HG03378 (cell line): Measurements from ENCODE around the gene PXDN.
"Not testable (repeated sequence)": the region's sequence is repeated elsewhere in the genome, so short reads cannot be mapped to it uniquely, and the experiment has no call there.

Experiments used
- ATAC-seq: cut with Tn5 transposase; IDR thresholded peaks from one replicate; pipeline ENCODE4 v1.9.1; 2021; ENCODE audit warnings: mild to moderate bottlenecking, moderate library complexity; ENCODE audit not compliant: unreplicated experiment

Gene PXDN

GRCh38 chr2:1777781-1778180 is 33.5 kb upstream of the PXDN start:
- no peak for ATAC-seq

- ATAC-seq: no peak
Measured at GRCh38 chr2:1777156-1777555, 32.8 kb upstream of the PXDN start.

- ATAC-seq: no peak
Measured at GRCh38 chr2:1775511-1776035, 31.3 kb upstream of the PXDN start.

GRCh38 chr2:1774929-1775328 is 30.6 kb upstream of the PXDN start:
- no peak for ATAC-seq

GRCh38 chr2:1773883-1774282 is 29.6 kb upstream of the PXDN start:
- no peak for ATAC-seq

GRCh38 chr2:1772471-1773267 is 28.4 kb upstream of the PXDN start:
- ATAC-seq: no peak

- ATAC-seq: no peak
Measured at GRCh38 chr2:1771626-1772280, 27.4 kb upstream of the PXDN start.

- ATAC-seq: no peak
Measured at GRCh38 chr2:1770566-1771380, 26.5 kb upstream of the PXDN start.

GRCh38 chr2:1769703-1770422 is 25.5 kb upstream of the PXDN start:
- ATAC-seq: peak; percentile 51

GRCh38 chr2:1767939-1768691 is 23.8 kb upstream of the PXDN start:
- no peak for ATAC-seq

GRCh38 chr2:1766851-1767811 is 22.8 kb upstream of the PXDN start:
- ATAC-seq: no peak

GRCh38 chr2:1766425-1766824 is 22.1 kb upstream of the PXDN start:
- ATAC-seq: no peak

GRCh38 chr2:1765201-1765600 is 20.9 kb upstream of the PXDN start:
- ATAC-seq: not testable (repeated sequence)

- ATAC-seq: no peak
Measured at GRCh38 chr2:1759611-1759930, 15.3 kb upstream of the PXDN start.

GRCh38 chr2:1758774-1759610 is 14.7 kb upstream of the PXDN start:
- no peak for ATAC-seq

GRCh38 chr2:1758171-1758570 is 13.9 kb upstream of the PXDN start:
- ATAC-seq: no peak

- ATAC-seq: no peak
Measured at GRCh38 chr2:1757567-1757966, 13.3 kb upstream of the PXDN start.

- not testable (repeated sequence) for ATAC-seq
Measured at GRCh38 chr2:1757146-1757545, 12.8 kb upstream of the PXDN start.
